Activated CD4-positive, alpha-beta T cell treated with anti-CD3 and anti-CD28 coated beads for 48 hours (primary cell): ENCODE results near the gene SDR39U1.
"Not testable (repeated sequence)": the region's sequence is repeated elsewhere in the genome, so short reads cannot be mapped to it uniquely, and the experiment has no call there.

Source experiments
- DNase-seq: peaks from one replicate; pipeline ENCODE4 v3.0.0-alpha.2; 2020

SDR39U1 gene, protein sequence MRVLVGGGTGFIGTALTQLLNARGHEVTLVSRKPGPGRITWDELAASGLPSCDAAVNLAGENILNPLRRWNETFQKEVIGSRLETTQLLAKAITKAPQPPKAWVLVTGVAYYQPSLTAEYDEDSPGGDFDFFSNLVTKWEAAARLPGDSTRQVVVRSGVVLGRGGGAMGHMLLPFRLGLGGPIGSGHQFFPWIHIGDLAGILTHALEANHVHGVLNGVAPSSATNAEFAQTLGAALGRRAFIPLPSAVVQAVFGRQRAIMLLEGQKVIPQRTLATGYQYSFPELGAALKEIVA

DNA sequence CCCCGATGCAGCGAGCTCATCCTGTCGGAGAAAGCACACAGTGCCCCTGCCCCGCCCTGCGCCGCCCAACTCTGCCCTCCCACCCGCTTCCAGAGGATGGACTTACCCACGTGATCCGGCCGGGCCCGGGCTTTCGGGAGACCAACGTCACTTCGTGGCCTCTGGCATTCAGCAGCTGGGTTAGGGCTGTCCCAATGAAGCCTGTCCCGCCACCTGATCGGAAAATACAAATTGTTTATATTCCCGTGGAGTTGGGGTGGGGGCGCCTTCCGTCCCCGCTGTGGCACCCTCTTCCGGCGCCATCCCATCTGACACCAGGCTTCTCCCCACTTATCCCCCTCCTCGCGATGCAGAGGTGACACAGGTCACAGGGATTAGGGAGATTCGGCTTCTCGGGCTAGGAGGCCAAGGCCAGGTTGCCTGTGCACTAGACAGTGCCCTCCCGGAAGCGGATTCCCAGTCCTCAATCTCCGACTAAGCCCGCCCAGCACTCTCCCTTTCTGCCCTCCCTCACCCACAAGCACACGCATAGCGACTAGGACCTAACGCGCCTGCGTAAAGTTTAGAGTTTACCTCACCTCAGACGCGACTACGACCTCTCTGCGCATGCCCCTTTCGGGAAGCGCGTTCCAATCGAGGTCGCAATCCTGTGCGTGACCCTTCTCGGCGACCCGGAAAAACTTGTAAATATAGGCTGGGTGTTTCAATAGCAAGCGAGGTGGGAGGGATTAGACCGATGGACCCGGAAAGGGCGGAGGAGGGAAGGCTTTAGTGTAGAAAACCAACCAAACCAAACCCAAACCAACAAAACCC, at the start of gene SDR39U1:
Gene SDR39U1, minus strand, starts transcription at position 537 of the 813 bp plus-strand sequence. Its CDS starts 7 bp downstream, at position 530.
- peak; percentile 97 for DNase-seq

- not testable (repeated sequence) for DNase-seq
These were observed 49.2 kb upstream of the SDR39U1 start for GRCh38 chr14:24491586-24492408.

- no peak for DNase-seq
These were observed 41.2 kb upstream of the SDR39U1 start for GRCh38 chr14:24483604-24484252.

DNA sequence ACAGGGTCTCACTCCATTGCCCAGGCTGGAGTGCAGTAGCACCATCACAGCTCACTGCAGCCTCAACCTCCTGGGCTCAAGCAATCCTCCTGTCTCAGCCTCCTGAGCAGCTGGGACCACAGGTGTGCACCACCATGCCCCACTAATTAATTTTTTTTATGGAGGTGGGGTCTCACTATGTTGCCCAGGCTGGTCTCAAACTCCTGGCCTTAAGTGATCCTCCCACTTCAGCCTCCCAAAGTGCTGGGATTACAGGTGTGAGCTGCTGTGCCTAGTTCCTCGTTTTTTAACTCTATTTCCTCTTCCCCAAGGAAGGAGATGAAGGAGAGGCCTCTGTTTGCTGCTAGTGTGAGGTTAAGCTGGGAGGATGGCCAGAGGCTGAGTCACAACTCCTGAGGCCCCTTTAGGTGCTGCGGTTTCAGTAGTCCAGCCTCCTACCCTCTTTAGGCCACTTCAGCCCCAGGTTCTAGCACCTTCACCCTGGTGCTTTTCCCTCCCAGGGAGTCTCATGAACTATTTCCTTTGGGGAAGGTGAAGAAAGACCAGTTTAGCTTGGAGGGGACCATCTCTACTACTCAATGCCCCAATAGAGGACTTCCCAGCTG, 40.2 kb upstream of the SDR39U1 start:
- DNase-seq, result not testable (repeated sequence)

GRCh38 chr14:24481622-24482324, 39.2 kb upstream of the SDR39U1 start:
- DNase-seq, result peak; percentile 77

DNA sequence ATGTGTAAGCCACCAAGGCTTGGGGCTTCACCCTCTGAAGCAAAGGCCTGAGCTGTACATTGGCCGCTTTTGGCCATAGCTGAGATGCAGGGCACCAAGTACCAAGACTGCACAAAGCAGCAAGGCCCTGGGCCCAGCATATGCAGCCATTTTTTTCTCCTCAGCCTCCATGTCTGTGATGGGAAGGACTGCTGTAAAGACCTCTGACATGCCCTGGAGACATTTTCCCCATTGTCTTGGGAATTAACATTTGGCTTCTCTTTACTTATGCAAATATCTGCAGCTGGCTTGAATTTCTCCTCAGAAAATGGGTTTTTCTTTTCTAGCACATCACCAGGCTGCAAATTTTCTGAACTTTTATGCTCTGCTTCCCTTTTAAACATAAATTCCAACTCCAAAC, 37.4 kb upstream of the SDR39U1 start:
- DNase-seq, result not testable (repeated sequence)

DNA sequence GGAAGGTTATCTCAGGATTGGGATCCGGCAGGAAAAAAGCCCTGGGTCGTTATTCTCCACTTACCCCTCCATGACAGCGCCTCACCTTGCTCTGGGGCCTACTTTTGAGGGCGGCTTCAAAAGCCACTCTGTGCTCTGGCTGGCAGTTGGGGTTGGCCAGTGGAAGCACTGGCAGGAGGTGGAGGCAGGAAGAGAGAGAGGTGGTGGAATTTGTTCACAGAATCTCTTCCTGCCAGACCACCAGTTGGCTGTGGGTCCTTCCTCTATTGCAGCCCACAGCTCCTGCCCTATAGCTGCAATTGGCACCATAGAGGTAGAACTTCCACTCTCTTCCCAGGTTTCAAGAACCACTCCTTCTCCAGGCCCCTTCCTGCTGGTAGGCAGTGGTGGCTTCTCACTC, 32.7 kb upstream of the SDR39U1 start:
- no peak for DNase-seq

DNA sequence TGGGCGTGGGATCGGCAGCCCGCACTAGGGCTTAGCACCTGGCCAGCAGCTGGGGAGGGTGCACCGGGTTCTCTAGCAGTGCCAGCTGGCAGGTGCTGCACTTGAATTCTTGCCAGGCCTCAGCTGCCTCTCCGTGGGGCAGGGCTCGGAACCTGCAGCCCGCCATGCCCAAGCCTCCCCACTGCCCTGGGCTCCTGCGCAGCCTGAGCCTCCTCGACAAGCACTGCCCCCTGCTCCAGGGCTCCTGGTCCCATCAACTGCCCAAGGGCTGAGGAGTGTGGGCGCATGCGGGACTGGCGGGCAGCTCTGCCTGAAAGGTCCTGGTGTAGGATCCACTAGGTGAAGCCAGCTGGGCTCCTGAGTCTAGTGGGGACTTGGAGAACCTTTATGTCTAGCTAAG, 30.6 kb upstream of the SDR39U1 start:
- DNase-seq, result no peak

DNA sequence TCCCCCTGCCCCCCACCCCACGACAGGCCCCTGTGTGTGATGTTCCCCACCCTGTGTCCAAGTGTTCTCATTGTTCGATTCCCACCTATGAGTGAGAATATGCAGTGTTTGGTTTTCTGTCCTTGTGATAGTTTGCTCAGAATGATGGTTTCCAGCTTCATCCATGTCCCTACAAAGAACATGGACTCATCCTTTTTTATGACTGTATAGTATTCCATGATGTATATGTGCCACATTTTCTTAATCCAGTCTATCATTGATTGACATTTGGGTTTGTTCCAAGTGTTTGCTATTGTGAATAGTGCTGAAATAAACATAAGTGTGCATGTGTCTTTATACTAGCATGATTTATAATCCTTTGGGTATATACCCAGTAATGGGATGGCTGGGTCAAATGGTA, 27.9 kb upstream of the SDR39U1 start:
- DNase-seq, result not testable (repeated sequence)

DNA sequence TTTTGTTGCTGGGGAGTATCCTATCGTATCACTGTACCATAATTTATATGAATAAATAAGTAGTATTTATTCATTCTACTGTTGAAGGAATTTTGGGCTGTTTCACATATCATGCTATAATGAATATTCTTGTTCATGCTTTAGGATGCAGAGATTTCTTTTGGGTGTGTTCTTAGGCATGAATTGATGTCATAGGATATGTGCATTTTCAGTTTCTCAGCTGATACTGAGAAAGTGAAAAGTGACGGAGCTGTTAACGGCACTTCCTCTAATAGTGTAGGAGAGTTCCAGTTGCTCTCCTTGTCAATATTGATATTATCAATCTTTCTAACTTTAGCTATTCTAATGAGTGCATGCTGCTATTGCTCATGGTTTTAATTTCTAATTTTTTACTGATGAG, 23.2 kb upstream of the SDR39U1 start:
- DNase-seq, result no peak

DNA sequence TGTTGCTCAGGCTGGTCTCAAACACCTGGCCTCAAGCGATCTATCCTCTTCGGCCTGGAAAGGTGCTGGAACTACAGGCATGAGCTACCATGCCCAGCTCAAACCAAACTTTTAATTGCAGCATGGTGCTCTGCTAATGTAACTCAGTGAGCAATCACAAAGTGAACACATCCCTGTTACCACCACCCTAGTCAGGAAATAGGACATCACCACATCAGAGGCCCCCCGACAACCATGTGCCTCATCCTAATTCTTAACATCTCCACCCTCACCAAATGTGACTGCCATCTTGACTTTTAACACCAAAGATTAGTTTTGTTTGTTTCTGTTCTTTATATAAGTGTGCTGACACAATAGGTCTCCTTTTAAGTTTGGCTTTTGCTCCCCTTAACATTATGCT, 22.8 kb upstream of the SDR39U1 start:
- no peak for DNase-seq

DNA sequence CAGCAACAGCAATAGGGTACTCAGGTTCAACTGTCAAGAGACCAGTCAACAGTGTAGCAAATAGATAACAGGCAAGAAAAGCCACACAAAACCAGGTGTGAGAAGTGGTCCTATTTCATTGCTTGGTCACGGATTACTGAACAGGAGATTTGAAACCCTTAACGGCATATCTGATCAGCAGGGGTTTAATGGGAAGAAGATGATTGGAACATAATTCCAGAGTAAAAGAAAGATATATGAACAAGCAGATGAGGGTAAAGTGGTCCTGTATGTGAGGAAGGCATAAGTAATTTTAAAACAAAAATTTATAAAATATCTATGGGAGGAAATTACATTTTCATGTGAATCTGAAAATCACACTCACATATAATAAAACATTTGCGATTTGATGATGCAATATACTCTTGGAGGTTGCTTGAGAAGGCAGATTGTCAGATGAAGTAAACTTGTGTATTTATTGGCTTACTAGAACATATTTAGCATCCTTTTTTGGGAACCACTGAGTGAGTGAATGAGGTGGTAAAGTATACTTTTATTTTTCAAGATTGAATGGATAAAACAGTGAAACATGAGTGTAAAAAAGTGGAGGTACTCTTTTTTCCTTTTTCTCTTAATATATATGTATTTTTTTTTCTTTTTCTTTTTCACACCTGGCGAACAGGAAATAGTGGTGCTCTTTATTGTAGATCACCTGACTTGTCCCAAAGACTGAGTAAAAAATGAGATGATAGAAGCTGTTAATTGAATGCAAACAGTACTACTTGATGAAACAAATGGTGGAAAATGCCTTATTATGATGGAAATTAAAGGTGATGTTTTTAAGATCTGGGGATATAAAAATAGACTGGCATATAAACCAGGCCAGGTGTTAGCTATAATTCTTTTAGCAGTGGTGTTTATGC, 21.6 kb upstream of the SDR39U1 start:
- DNase-seq, result no peak

DNA sequence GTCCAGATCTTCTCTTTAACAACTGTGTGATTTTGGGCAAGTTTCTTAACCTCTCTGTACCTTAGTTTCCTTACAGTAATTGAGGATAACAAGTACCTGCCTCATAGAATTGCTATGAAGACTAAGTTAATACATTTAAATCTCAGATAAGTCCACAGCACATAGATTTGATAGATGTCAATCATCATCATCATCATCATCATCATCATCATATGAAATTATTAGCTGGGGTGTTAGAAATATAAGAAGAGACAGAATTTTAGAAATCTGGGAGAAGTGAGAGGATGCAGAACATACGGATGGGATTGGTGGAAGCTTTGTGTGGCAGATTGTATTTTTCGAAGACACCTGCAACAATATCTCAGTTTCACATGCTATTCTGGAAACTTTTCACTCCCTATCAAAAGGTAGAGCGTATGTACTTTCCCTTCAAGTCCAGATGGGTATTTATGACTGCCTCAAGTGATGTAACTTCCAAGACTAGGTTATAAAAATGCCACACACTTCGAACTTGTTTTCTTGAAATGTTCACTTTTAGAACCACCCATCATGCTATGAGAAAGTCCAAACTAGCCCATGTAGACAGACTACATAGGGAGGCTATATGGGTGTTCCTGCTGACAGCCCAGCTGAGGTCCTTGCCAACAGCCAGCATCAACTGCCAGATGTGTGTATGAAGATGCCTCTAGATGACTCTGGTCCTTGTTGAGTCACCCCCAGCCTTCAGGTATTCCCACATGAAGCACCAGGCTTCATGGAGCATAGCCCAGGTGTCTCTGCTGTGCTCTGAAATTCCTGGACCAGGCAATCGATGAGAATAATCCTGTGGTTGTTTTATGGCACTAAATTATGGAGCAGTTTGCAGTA, 20.7 kb upstream of the SDR39U1 start:
- no peak for DNase-seq

- no peak for DNase-seq
These were observed 18.8 kb upstream of the SDR39U1 start for GRCh38 chr14:24461336-24461735.

DNA sequence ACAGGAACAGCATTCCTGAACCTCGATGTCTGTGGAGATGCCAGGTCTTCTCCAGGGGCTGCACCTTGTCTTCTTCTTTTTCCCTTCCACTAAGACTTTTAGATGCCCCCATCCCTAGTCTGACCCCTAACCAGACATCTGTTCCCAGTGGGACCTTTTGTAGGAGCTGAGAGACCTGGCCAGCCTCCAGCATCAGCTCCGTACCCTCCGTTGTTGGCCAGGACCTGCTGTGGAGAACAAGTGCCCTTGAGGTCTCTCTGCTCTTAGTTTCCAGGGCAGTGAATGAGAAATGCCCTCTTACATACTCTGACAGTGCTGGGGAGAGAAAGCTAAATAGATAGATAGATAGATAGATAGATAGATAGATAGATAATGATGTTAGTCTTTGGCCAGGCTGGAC, 16.8 kb upstream of the SDR39U1 start:
- no peak for DNase-seq

- DNase-seq, result no peak
These were observed 16.2 kb upstream of the SDR39U1 start for GRCh38 chr14:24458736-24459135.

DNA sequence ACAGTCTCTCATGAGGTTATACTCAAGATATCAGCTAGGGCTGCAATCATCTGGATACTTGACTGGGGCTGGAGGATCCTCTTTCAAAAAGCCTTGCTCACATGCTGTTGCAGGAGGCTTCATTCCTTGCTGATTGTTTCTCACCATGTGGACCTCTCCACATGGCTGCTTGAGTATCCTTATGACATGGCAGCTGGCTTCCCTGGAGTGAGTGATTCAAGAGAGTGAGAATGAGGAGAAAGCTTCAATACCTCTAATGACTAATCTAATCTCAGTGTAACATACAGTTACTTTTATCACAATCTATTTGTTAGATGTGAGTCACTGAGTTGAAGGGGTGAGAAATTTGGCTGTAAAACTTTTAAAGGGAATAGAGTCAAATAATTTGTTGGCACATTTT, 14.4 kb upstream of the SDR39U1 start:
- DNase-seq, result peak; percentile 32

DNA sequence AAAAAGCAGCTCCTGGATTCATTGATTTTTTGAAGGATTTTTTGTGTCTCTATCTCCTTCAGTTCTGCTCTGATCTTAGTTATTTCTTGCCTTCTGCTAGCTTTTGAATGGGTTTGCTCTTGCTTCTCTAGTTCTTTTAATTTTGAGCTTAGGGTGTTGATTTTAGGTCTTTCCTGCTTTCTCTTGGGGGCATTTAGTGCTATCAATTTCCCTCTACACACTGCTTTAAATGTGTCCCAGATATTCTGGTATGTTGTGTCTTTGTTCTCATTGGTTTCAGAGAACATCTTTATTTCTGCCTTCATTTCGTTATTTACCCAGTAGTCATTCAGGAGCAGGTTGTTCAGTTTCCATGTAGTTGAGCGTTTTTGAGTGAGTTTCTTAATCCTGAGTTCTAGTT, 8.3 kb upstream of the SDR39U1 start:
- not testable (repeated sequence) for DNase-seq

GRCh38 chr14:24443053-24443665, 583 bp upstream of the SDR39U1 start:
- no peak for DNase-seq
